Motor neuron (in vitro differentiated cells): Measurements from ENCODE around the gene TMEM119. TPM values are rescaled to one million over a fixed set of nuclear protein-coding genes. Genes with fewer than 3 reads are reported as not detected.

ENCODE experiments used
- ATAC-seq, 8 experiments: fragments of 200-7000 bp; cut with Tn5 transposase; replicated peaks in 6 of 8; 2 replicates each; pipeline ENCODE4 v1.8.0; 2021; ENCODE audit warnings: mild to moderate bottlenecking in 8 of 8, moderate library complexity in 8 of 8
- H3K27ac ChIP-seq, 2 donors: fragments of 250-450 bp; sonication (Bioruptor Pico); 2 replicates each; pipeline ENCODE4 v1.9.0; 2021; ENCODE audit warnings: antibody characterized with exemption in 2 of 2, mild to moderate bottlenecking in 2 of 2, moderate library complexity in 1 of 2
- H3K4me1 ChIP-seq, 2 donors: fragments of 250-450 bp; sonication (Bioruptor Pico); replicated peaks in 1 of 2; 2 replicates each; pipeline ENCODE4 v1.6.1; 2021; ENCODE audit warnings: antibody characterized with exemption in 2 of 2, mild to moderate bottlenecking in 2 of 2, moderate library complexity in 1 of 2
- H3K4me3 ChIP-seq, 5 donors: fragments of 250-450 bp; sonication (Bioruptor Pico); 2 replicates each; pipeline ENCODE4 v1.9.0; 2021; ENCODE audit warnings: antibody characterized with exemption in 5 of 5, mild to moderate bottlenecking in 5 of 5, moderate library complexity in 4 of 5
- WGBS, 10 experiments: fragments of 450-650 bp; shearing (Covaris generic); methylation state at CpG; one replicate each; pipeline ENCODE4 v1.0.0; 2022; 5-methylcytosine and 5-hydroxymethylcytosine counted together
- in situ Hi-C, 9 experiments: fragments of 400-800 bp; cut with MboI; loops; one replicate each; pipeline ENCODE4 v1.15.0; 2021; ENCODE audit warnings: low sequenced_read_pairs in 9 of 9, low pct_unique_long_range_greater_than_20kb in 2 of 9; ENCODE audit not compliant: unreplicated experiment in 9 of 9
- total RNA-seq, 8 experiments: library from RNA; unstranded; fragments of 300-600 nt; gene quantifications; 2 replicates each; pipeline versions ENCODE4 v1.2.3 to v1.2.4, GENCODE V29; 2022

The TMEM119 gene
- total RNA-seq, 8 experiments from 2014 or later, result 0.05 to 31.1 (median 0.73) TPM

DNA sequence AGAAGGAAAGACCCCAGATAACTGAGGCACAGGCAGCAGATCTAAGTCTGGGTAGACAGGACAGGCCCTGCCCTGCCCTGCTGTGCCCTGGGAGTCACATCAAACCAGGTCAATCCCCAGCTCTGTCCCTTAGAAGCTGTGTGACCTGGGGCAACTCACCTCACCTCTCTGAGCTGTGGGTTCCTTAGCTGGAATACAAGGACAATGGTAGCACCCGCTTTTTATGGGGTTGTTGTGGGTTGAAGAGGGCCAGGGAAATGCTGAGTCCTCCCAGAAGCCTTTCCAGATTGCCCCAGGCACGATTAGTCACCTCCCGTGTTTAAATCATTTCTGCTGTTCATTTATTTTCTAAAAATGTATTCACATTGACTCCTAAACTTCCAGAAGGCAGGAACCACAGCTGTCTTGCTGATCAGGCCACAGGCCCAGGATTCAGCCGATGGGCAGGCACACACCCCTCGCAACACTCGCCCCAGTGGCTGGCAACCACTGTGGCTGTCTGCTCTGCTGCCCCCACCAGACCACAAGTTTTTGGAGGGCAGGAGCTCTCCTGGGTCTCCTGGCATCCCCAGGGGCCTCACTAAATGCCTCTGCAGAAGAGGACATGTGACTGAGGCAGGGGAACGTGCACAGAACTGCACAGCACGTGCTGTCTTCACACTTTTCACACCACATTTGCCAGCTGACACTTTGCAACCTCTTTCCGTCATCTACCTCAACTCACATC is 32.8 kb upstream of the TMEM119 start:
- 0 to 100% (median 83%) methylated on average over 1 to 7 of the region's 9 CpGs; no CpG with 5 or more reads in 3 of the 10 experiments for WGBS, 10 experiments
- no peak overlapping the region for H3K4me3 ChIP-seq
- H3K27ac ChIP-seq, result peak overlapping the region in 1 of 2 donors; percentile 75
- ATAC-seq, result peak in 3 of 8 experiments; percentile 11 to 26 (median 17)
- in situ Hi-C loops, result loop anchor here in 1 of 9 experiments (25.0 kb wide), 1 partner anchor 457 kb away; the partner anchor contains the start of genes ALKBH2 and UNG
- H3K4me1 ChIP-seq, result peaks cover 21 to 23% of the 10 kb centered on the region in 2 donors

DNA sequence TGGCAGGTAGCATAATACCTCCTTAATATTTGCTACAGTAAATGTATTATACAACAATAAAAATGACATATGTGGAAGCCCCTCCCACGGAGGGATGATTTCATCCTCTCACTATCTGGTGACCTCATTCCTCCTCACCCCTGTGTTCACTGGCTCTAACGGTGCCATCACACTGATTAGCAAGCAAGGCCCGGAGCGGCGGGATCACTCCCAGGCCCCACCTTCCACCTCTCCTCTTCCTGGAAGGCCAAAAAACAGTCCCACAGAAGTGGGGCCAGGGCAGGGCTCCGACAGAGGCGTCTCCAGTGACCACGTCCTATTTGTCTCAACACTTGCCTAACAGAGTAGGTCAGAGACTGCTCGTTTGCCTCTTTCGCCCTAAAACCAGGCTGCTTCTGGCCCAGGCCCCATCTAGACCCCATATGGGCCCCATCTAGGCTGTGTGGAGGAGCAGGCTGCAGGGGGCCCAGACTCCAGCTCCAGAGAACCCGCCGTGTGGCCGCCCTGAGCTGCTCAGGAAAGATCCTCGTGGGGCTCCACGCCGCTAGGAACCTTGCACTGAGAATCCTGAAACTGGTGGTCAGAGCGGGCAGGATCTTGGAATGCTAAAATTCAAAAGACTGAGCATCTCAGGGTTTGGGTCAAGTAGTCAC is 32.1 kb upstream of the TMEM119 start:
- ATAC-seq, result peak; percentile 68 to 94 (median 92)
- in situ Hi-C loops, result loop anchor here in 1 of 9 experiments (25.0 kb wide), 1 partner anchor 457 kb away; the partner anchor contains the start of genes ALKBH2 and UNG
- H3K27ac ChIP-seq, result peak overlapping the region; percentile 67 to 75
- peaks cover 18 to 22% of the 10 kb centered on the region in 2 donors for H3K4me1 ChIP-seq
- WGBS, 10 experiments, result 14 to 80% (median 40%) methylated on average over 1 to 7 of the region's 17 CpGs; no CpG with 5 or more reads in 3 of the 10 experiments
- H3K4me3 ChIP-seq, result no peak overlapping the region

GRCh38 chr12:108629151-108629550 is 31.3 kb upstream of the TMEM119 start:
- H3K4me1 ChIP-seq, result peaks cover 18 to 22% of the 10 kb centered on the region in 2 donors
- in situ Hi-C loops, result loop anchor here in 1 of 9 experiments (25.0 kb wide), 1 partner anchor 458 kb away; the partner anchor contains the start of genes ALKBH2 and UNG
- no peak for ATAC-seq
- WGBS, 10 experiments, result 40 to 100% (median 96%) methylated on average over 1 to 3 of the region's 5 CpGs; no CpG with 5 or more reads in 5 of the 10 experiments
- H3K4me3 ChIP-seq, result no peak overlapping the region
- H3K27ac ChIP-seq, result peak overlapping the region; percentile 67 to 75

- no peak overlapping the region for H3K27ac ChIP-seq
- no peak for ATAC-seq
- in situ Hi-C loops, result loop anchor here in 1 of 9 experiments (25.0 kb wide), 1 partner anchor 460 kb away; the partner anchor contains the start of genes ALKBH2 and UNG
- peaks cover 23 to 25% of the 10 kb centered on the region in 2 donors for H3K4me1 ChIP-seq
- no peak overlapping the region for H3K4me3 ChIP-seq
- WGBS, 10 experiments, result 60 to 100% (median 83%) methylated on average over 1 to 5 of the region's 8 CpGs; no CpG with 5 or more reads in 2 of the 10 experiments
Measured at GRCh38 chr12:108627134-108627920, 29.4 kb upstream of the TMEM119 start.

- Histone ChIP-seq H3K4me1 (peaks cover 23 to 24% of the 10 kb centered on the region in 2 donors), H3K4me3 (no peak overlapping the region), H3K27ac (no peak overlapping the region)
- 27 to 89% (median 39%) methylated on average over 2 to 3 of the region's 3 CpGs; no CpG with 5 or more reads in 2 of the 10 experiments for WGBS, 10 experiments
- in situ Hi-C loops, result loop anchor here in 1 of 9 experiments (25.0 kb wide), 1 partner anchor 462 kb away; the partner anchor contains the start of genes ALKBH2 and UNG
- no peak for ATAC-seq
Measured at GRCh38 chr12:108625228-108625627, 27.3 kb upstream of the TMEM119 start.

DNA sequence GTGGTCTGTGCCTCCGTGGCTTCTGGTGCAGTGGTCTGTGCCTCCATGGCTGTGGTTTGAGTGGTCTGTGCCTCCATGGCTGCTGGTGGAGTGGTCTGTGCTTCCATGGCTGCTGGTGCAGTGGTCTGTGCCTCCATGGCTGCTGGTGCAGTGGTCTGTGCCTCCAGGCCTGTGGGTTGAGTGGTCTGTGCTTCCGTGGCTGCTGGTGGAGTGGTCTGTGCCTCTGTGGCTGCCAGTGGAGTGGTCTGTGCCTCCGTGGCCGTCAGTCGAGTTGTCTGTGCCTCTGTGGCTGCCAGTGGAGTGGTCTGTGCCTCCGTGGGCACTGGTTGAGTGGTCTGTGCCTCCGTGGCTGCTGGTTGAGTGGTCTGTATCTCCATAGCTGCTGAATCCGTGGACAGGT is 25.7 kb upstream of the TMEM119 start:
- ATAC-seq, result no peak
- in situ Hi-C loops, result no loop called here
- peaks cover 9 to 10% of the 10 kb centered on the region in 2 donors for H3K4me1 ChIP-seq
- WGBS, 10 experiments, result 40 to 80% (median 71%) methylated on average over 1 of the region's 8 CpGs; no CpG with 5 or more reads in 7 of the 10 experiments
- no peak overlapping the region for H3K4me3 ChIP-seq
- H3K27ac ChIP-seq, result no peak overlapping the region

GRCh38 chr12:108622921-108623514 is 25.1 kb upstream of the TMEM119 start:
- in situ Hi-C loops, result no loop called here

GRCh38 chr12:108622421-108622820 is 24.5 kb upstream of the TMEM119 start:
- WGBS, 10 experiments, result 0 to 86% (median 76%) methylated on average over 1 to 2 of the region's 4 CpGs; no CpG with 5 or more reads in 7 of the 10 experiments
- no peak overlapping the region for H3K27ac ChIP-seq
- in situ Hi-C loops, result no loop called here
- peak; percentile 27 to 65 (median 40) for ATAC-seq
- H3K4me1 ChIP-seq, result peaks cover 4 to 6% of the 10 kb centered on the region in 2 donors
- H3K4me3 ChIP-seq, result no peak overlapping the region

More at GRCh38 chr12:108622921-108623514, 25.1 kb upstream of the TMEM119 start:
- Histone ChIP-seq H3K4me1 (peaks cover 4 to 6% of the 10 kb centered on the region in 2 donors), H3K27ac (no peak overlapping the region), H3K4me3 (no peak overlapping the region)
- peak in 1 of 8 experiments; percentile 5 for ATAC-seq
- WGBS, 10 experiments, result 89 to 100% methylated on average over 1 to 3 of the region's 14 CpGs; no CpG with 5 or more reads in 8 of the 10 experiments

DNA sequence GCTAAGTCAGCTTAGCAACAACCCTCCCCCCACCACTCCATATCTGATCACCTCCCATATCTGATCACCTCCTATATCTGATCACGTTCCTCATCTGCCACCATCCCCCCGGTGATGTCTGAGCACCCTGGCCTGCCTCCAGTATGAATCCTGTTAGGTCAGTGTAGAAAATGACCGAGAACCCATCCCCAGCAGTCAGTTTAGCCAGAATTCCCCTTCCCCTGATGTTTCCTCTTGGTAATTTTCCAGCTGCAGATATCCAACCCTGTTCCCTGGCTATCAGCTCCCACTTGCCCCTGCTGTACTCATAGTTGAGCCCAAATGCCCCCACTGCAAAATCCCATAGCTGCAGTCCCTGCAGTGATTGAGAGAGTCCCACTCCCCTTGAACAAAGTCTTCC is 23.3 kb upstream of the TMEM119 start:
- ATAC-seq, result no peak
- Histone ChIP-seq H3K4me1 (peaks cover 4 to 6% of the 10 kb centered on the region in 2 donors), H3K27ac (no peak overlapping the region), H3K4me3 (no peak overlapping the region)
- in situ Hi-C loops, result no loop called here
- 75 to 100% (median 100%) methylated on average over 1 to 3 of the region's 3 CpGs; no CpG with 5 or more reads in 3 of the 10 experiments for WGBS, 10 experiments

DNA sequence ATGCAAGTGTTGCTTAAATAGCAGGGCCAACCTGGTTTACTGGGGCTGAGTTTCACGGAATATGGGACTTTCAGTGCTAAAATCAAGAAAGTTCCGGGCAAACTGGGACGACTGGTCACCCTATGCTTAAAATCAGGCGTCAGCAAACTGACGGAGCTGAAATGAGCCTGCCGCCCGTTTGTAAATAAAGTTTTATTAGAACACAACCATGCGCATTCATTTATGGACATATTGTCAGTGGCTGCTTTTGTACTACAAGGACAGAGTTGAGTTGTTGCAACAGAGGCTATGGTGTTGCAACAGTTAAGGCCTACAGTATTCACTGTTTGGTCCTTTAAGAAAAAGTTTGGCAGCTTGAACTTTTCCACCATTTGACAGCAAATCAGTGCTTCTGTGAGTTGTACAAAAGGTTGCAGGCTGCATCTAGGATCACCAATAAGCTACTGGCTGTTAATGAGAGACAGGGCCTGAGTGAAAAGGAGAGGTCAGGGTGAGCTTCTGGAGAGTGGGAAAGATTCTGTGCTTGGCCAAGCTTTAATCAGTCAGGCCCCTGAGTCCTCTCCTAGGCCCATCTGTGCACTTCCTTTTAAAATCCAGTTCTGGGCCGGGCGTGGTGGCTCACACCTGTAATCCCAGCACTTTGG is 22.5 kb upstream of the TMEM119 start:
- H3K27ac ChIP-seq, result peak overlapping the region in 1 of 2 donors; percentile 13
- in situ Hi-C loops, result no loop called here
- peaks cover 4 to 6% of the 10 kb centered on the region in 2 donors for H3K4me1 ChIP-seq
- no peak for ATAC-seq
- H3K4me3 ChIP-seq, result no peak overlapping the region
- WGBS, 10 experiments, result 79 to 93% (median 84%) methylated on average over 4 to 9 of the region's 10 CpGs; no CpG with 5 or more reads in 3 of the 10 experiments

DNA sequence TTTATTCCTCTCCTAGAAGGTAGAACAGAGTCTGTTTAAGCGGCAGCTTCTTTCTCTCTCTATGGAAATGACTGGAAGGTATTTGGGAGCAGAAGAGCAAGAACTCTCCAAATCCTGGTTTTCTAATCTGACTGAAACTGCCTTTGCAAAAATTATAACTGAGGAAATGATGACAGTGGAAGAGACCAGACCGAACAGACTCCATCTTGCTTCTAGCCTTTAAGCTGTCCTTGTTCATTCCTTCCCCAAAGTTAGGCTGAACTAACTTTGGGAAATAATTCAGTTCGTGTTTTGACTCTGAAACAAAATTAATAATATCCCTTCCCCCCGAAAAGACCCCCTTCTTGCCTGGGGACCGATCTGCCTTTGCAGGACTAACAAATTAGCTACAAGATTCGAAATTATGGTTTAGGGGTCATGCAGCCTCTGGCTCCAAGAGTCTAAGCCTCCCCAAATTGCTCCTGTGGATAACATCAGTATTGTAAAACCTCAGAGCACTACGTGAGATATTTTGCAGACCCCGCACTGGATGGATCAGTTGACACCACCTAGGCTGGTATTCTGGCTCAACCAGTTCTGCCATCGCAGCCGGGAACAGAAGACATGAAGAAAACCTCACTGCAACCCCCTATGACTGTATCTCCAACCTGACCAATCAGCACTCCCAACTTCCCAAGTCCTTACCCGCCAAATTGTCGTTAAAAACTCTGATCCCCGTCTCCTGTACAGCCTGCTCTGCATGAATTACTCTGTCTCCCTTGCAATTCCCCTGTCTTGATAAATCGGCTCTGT is 21.7 kb upstream of the TMEM119 start:
- Histone ChIP-seq H3K27ac (no peak overlapping the region), H3K4me1 (peaks cover 4 to 6% of the 10 kb centered on the region in 2 donors), H3K4me3 (no peak overlapping the region)
- in situ Hi-C loops, result loop anchor here in 2 of 9 experiments (5.0 to 10.0 kb wide), 2 partner anchors 55 to 57 kb away; partner anchors contain the start of genes ISCU (in 2 of the 2) and SART3 (in 2 of the 2)
- no peak for ATAC-seq
- 60 to 85% (median 74%) methylated on average over 2 to 11 of the region's 14 CpGs; no CpG with 5 or more reads in 1 of the 10 experiments for WGBS, 10 experiments
